Suprapubic skin (tissue), 4 donors: ENCODE data around the gene ENAH. TPM values are rescaled to one million over a fixed set of nuclear protein-coding genes. Genes with fewer than 3 reads are reported as not detected.
"Not testable (repeated sequence)": the region's sequence is repeated elsewhere in the genome, so short reads cannot be mapped to it uniquely, and the experiment has no call there.

Experiments
- DNase-seq, 2 donors: peaks; one replicate each; pipeline ENCODE4 v3.0.0-alpha.2; 2019; ENCODE audit warnings: low spot score in 2 of 2
- H3K27ac ChIP-seq: fragments of 200-600 bp; sonication (generic); one replicate; pipeline ENCODE4 v1.5.1; 2019
- H3K27me3 ChIP-seq: fragments of 200-600 bp; sonication (generic); one replicate; pipeline ENCODE4 v1.5.1; 2019
- H3K36me3 ChIP-seq: fragments of 200-600 bp; sonication (generic); one replicate; pipeline ENCODE4 v1.5.1; 2019
- H3K4me1 ChIP-seq: fragments of 200-600 bp; sonication (generic); one replicate; pipeline ENCODE4 v1.5.1; 2019
- H3K4me3 ChIP-seq: fragments of 200-600 bp; sonication (generic); one replicate; pipeline ENCODE4 v1.5.1; 2019; ENCODE audit warnings: mild to moderate bottlenecking
- H3K9me3 ChIP-seq: fragments of 200-600 bp; sonication (generic); one replicate; pipeline ENCODE4 v1.5.1; 2019
- CTCF ChIP-seq, 2 donors: fragments of 200-600 bp in 1 of 2; fragments of 450-650 bp in 1 of 2; sonication (generic) in 1 of 2; IDR thresholded peaks; one replicate each; pipeline ENCODE4 v1.5.1; 2016 to 2019; ENCODE audit warnings: antibody characterized with exemption in 2 of 2, mild to moderate bottlenecking in 1 of 2, moderate library complexity in 1 of 2
- EP300 ChIP-seq: sonication (generic); formaldehyde crosslinking; IDR thresholded peaks from one replicate; pipeline ENCODE4 v1.6.1; 2017; ENCODE audit warnings: antibody characterized with exemption
- POLR2A ChIP-seq, 2 donors: fragments of 450-650 bp; IDR thresholded peaks; one replicate each; pipeline ENCODE4 v1.6.1; 2017; ENCODE audit warnings: antibody characterized with exemption in 2 of 2, mild to moderate bottlenecking in 2 of 2, moderate library complexity in 2 of 2
- POLR2AphosphoS5 ChIP-seq, 3 donors: sonication (generic); formaldehyde crosslinking; IDR thresholded peaks; one replicate each; pipeline ENCODE4 v1.6.1; 2017; ENCODE audit warnings: antibody characterized with exemption in 3 of 3
- WGBS: methylation state at CpG from one replicate; pipeline ENCODE4 v1.1.5; 2018; 5-methylcytosine and 5-hydroxymethylcytosine counted together
- total RNA-seq, 4 donors: library from RNA; depleted of rRNA; stranded (reverse); fragments of >200 nt; gene quantifications; one replicate each; pipeline ENCODE4 v1.1.0, GENCODE V29; 2016

ENAH gene
- total RNA-seq, 4 donors from 2014 or later = 33.5 to 44.6 (median 41.8) TPM

- Histone ChIP-seq H3K27ac (no peak overlapping the region), H3K4me3 (no peak overlapping the region), H3K4me1 (no peaks in the 10 kb centered on the region), H3K9me3 (no peaks in the 10 kb centered on the region), H3K36me3 (peaks cover 5% of the 10 kb centered on the region), H3K27me3 (no peaks in the 10 kb centered on the region)
- no peak for TF ChIP-seq CTCF (IDR thresholded peaks at IDR 0.05)
- no peak for TF ChIP-seq EP300
- TF ChIP-seq POLR2AphosphoS5 (IDR thresholded peaks at IDR 0.05) = no peak
- TF ChIP-seq POLR2A (IDR thresholded peaks at IDR 0.05) = no peak
- WGBS = 90% methylated on average over 19 of the region's 19 CpGs
- no peak for DNase-seq
These were observed 133.6 kb downstream of the ENAH start for GRCh38 chr1:225519166-225519863.

GRCh38 chr1:225517697-225518096 is 135.2 kb downstream of the ENAH start:
- TF ChIP-seq CTCF (IDR thresholded peaks at IDR 0.05) (no peak), EP300 (no peak), POLR2AphosphoS5 (IDR thresholded peaks at IDR 0.05) (no peak), POLR2A (IDR thresholded peaks at IDR 0.05) (no peak)
- Histone ChIP-seq H3K36me3 (peaks cover 5% of the 10 kb centered on the region), H3K27ac (no peak overlapping the region), H3K4me3 (no peak overlapping the region), H3K27me3 (no peaks in the 10 kb centered on the region), H3K4me1 (no peaks in the 10 kb centered on the region), H3K9me3 (no peaks in the 10 kb centered on the region)
- no peak for DNase-seq
- WGBS = 89% methylated on average over 8 of the region's 8 CpGs

GRCh38 chr1:225517221-225517620 is 135.7 kb downstream of the ENAH start:
- no peak overlapping the region for H3K4me3 ChIP-seq
- peaks cover 5% of the 10 kb centered on the region for H3K36me3 ChIP-seq
- H3K9me3 ChIP-seq = no peaks in the 10 kb centered on the region
- 95% methylated on average over 6 of the region's 6 CpGs for WGBS
- no peak for TF ChIP-seq CTCF (IDR thresholded peaks at IDR 0.05)
- no peak for TF ChIP-seq POLR2A (IDR thresholded peaks at IDR 0.05)
- TF ChIP-seq EP300 = no peak
- no peak for TF ChIP-seq POLR2AphosphoS5 (IDR thresholded peaks at IDR 0.05)
- DNase-seq = no peak
- no peaks in the 10 kb centered on the region for H3K27me3 ChIP-seq
- H3K4me1 ChIP-seq = no peaks in the 10 kb centered on the region
- H3K27ac ChIP-seq = no peak overlapping the region

- Histone ChIP-seq H3K27ac (no peak overlapping the region), H3K9me3 (no peaks in the 10 kb centered on the region), H3K27me3 (no peaks in the 10 kb centered on the region), H3K4me3 (no peak overlapping the region), H3K4me1 (no peaks in the 10 kb centered on the region), H3K36me3 (peaks cover 5% of the 10 kb centered on the region)
- TF ChIP-seq POLR2AphosphoS5 (IDR thresholded peaks at IDR 0.05) (no peak), EP300 (no peak), POLR2A (IDR thresholded peaks at IDR 0.05) (no peak), CTCF (IDR thresholded peaks at IDR 0.05) (no peak)
- WGBS = 71% methylated on average over 3 of the region's 3 CpGs
- DNase-seq = no peak
These were observed 138.2 kb downstream of the ENAH start for GRCh38 chr1:225514671-225515081.

- H3K27ac ChIP-seq, H3K27me3 ChIP-seq, H3K9me3 ChIP-seq, DNase-seq, H3K4me3 ChIP-seq, H3K4me1 ChIP-seq, H3K36me3 ChIP-seq: not testable (repeated sequence)
- 97% methylated on average over 9 of the region's 9 CpGs for WGBS
These were observed 139.3 kb downstream of the ENAH start for GRCh38 chr1:225513576-225513975.
